Right lobe of liver (tissue), 6 donors: ENCODE measurements around the gene PAX3. TPM values are rescaled to one million over a fixed set of nuclear protein-coding genes. Genes with fewer than 3 reads are reported as not detected.

Source experiments
- ATAC-seq, 4 donors: fragments of 200-7000 bp; cut with Tn5 transposase; one replicate each; pipeline ENCODE4 v1.9.1; 2020; ENCODE audit warnings: mild to moderate bottlenecking in 4 of 4, moderate library complexity in 4 of 4
- DNase-seq, 3 donors: peaks; one replicate each; pipeline ENCODE4 v3.0.0-alpha.2; 2020
- H3K27ac ChIP-seq, 3 donors: fragments of 200-600 bp; one replicate each; pipeline ENCODE4 v1.8.0; 2022
- H3K27me3 ChIP-seq, 2 donors: fragments of 200-600 bp; one replicate each; pipeline ENCODE4 v1.8.0; 2022
- H3K36me3 ChIP-seq, 4 donors: fragments of 200-600 bp; sonication (generic) in 1 of 4; one replicate each; pipeline versions ENCODE4 v1.5.1 to v1.8.0; 2017 to 2022; ENCODE audit warnings: control low read depth in 1 of 4
- H3K4me1 ChIP-seq, 4 donors: fragments of 200-600 bp; sonication (generic) in 1 of 4; one replicate each; pipeline versions ENCODE4 v1.5.1 to v1.8.0; 2017 to 2022; ENCODE audit warnings: control low read depth in 1 of 4
- H3K4me3 ChIP-seq, 3 donors: fragments of 200-600 bp; one replicate each; pipeline ENCODE4 v1.8.0; 2022
- H3K9me3 ChIP-seq, 4 donors: fragments of 200-600 bp; sonication (generic) in 1 of 4; one replicate each; pipeline versions ENCODE4 v1.5.1 to v1.8.0; 2017 to 2022; ENCODE audit warnings: control low read depth in 1 of 4
- POLR2A ChIP-seq: fragments of 450-650 bp; IDR thresholded peaks from one replicate; pipeline ENCODE4 v1.6.1; 2017; ENCODE audit warnings: antibody characterized with exemption, mild to moderate bottlenecking
- WGBS: methylation state at CpG from one replicate; pipeline ENCODE4 v1.1.6; 2018; ENCODE audit warnings: low coverage, low lambda C conversion rate; ENCODE audit not compliant: insufficient coverage; ENCODE audit errors: missing lambda C conversion rate; 5-methylcytosine and 5-hydroxymethylcytosine counted together
- intact Hi-C, 2 donors: fragments of 100-400 bp; cut with DNase I; formaldehyde crosslinking; loops; one replicate each; pipeline versions ENCODE4 v1.11.2 to v1.14.1; 2022
- total RNA-seq, 6 experiments: library from RNA; depleted of rRNA in 2 of 6; stranded (reverse); fragments of >200 nt in 2 of 6; fragmentation: NEBNext Ultra II Directional in 3 of 6; extraction: Animal tissue kit (Norgen Biotek cat#: 25700) in 3 of 6; gene quantifications; one replicate each; pipeline versions ENCODE4 v1.1.0 to v1.2.4, GENCODE V29; 2016 to 2023
- TF ChIP-seq, protein P1 (sequence below), 4 donors: fragments of 200-600 bp in 3 of 4; fragments of 450-650 bp in 1 of 4; IDR thresholded peaks; one replicate each; pipeline versions ENCODE4 v1.5.1 to v1.8.0; 2016 to 2022; ENCODE audit warnings: antibody characterized with exemption in 4 of 4, mild to moderate bottlenecking in 2 of 4
- donor health status: DM: no; HTN: yes; CAD: no.
- donor health status: DM: no; HTN: no; CAD: no.
- donor health status: DM: no; HTN: no; CAD: no.
- donor health status: DM: no; HTN: yes; CAD: no.
- donor health status: DM: no; HTN: yes; CAD: no.

PAX3 gene
- total RNA-seq, 6 experiments from 2014 or later = not detected

DNA sequence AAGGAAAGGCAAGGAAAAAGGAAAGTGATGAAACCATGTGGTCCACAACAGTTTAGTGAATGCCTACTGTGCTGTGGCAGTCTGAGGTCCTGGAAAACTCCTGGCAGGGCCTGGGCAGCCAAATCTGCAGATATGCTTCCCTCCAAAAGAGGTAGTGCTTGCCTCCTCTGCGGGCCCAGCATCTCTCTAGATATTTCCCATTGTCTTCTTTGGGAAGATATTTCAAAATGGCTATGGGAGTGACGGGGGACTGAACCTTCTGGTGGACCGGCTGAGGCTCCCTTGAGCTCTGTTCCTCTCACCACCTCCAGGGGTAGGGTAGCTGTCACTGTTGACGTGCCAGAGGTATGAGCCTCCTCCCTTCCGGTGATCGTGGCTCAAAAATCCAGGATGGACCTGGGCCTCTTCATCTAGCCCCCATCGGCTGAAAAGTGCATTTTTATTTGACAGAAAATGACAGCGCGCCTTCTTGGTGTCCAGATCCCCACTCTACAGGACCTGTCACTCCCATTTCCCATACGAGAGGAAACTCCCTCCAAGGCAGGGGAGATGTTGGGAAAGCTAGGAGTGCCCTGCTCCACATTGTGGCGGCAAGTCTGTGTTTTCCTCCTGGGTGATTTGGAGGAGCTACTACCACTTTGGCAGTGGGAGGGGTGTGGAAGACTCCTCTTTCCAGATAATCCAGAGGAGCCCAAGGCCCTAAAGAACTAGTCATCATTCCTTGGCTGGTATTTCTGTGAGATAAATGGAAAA is 9.4 kb upstream of the PAX3 start:
- no peak for TF ChIP-seq POLR2A
- TF ChIP-seq, protein P1, sequence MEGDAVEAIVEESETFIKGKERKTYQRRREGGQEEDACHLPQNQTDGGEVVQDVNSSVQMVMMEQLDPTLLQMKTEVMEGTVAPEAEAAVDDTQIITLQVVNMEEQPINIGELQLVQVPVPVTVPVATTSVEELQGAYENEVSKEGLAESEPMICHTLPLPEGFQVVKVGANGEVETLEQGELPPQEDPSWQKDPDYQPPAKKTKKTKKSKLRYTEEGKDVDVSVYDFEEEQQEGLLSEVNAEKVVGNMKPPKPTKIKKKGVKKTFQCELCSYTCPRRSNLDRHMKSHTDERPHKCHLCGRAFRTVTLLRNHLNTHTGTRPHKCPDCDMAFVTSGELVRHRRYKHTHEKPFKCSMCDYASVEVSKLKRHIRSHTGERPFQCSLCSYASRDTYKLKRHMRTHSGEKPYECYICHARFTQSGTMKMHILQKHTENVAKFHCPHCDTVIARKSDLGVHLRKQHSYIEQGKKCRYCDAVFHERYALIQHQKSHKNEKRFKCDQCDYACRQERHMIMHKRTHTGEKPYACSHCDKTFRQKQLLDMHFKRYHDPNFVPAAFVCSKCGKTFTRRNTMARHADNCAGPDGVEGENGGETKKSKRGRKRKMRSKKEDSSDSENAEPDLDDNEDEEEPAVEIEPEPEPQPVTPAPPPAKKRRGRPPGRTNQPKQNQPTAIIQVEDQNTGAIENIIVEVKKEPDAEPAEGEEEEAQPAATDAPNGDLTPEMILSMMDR (IDR thresholded peaks at IDR 0.05) = no peak
- ATAC-seq = no peak
- no peaks in the 10 kb centered on the region for H3K9me3 ChIP-seq
- no peaks in the 10 kb centered on the region for H3K36me3 ChIP-seq
- DNase-seq = no peak
- H3K27ac ChIP-seq = no peak overlapping the region
- H3K27me3 ChIP-seq = peaks cover 18 to 66% of the 10 kb centered on the region in 2 donors
- 14% methylated on average over 5 of the region's 11 CpGs for WGBS
- H3K4me1 ChIP-seq = peaks cover 0 to 17% (median 4%) of the 10 kb centered on the region in 4 donors
- intact Hi-C loops = no loop called here
- H3K4me3 ChIP-seq = no peak overlapping the region

DNA sequence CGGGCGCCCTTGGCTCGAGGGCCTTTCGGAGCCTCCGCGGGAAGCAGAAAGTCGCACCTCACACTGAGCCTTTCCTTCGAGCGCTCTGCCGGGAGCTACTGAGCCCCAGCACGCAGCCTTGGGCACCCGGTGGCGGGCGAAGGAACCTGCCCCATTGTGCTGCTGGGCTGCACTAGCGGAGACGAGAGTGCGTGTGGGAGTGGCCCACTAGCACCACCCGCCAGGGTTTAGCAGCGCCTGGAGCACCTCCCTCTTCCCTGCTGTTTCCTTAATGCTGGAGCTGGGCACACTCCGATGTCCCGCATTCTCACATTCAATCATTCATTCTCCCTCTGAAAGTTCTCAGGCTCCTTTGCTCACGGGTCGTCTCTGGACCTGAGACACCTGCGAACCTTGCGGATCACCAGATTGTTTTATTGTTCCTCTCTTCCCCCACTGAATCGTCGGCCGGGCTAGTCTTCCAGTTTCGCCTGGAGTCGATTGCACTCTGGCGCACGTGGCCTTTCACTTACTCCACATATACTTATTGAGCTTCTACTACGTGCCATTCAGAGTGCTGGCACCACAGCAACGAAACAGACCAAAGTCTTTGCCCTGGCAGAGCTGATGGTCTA is 8.5 kb upstream of the PAX3 start:
- intact Hi-C loops = no loop called here
- H3K9me3 ChIP-seq = no peaks in the 10 kb centered on the region
- H3K27me3 ChIP-seq = peaks cover 17 to 67% of the 10 kb centered on the region in 2 donors
- no peak overlapping the region for H3K4me3 ChIP-seq
- peak in 2 of 4 donors; percentile 14 to 22 for ATAC-seq
- TF ChIP-seq, protein P1 (IDR thresholded peaks at IDR 0.05) = no peak
- no peak for TF ChIP-seq POLR2A
- no peaks in the 10 kb centered on the region for H3K36me3 ChIP-seq
- H3K27ac ChIP-seq = no peak overlapping the region
- peaks cover 0 to 17% (median 4%) of the 10 kb centered on the region in 4 donors for H3K4me1 ChIP-seq
- DNase-seq = peak in 1 of 3 donors; percentile 46
- 8% methylated on average over 18 of the region's 34 CpGs for WGBS

DNA sequence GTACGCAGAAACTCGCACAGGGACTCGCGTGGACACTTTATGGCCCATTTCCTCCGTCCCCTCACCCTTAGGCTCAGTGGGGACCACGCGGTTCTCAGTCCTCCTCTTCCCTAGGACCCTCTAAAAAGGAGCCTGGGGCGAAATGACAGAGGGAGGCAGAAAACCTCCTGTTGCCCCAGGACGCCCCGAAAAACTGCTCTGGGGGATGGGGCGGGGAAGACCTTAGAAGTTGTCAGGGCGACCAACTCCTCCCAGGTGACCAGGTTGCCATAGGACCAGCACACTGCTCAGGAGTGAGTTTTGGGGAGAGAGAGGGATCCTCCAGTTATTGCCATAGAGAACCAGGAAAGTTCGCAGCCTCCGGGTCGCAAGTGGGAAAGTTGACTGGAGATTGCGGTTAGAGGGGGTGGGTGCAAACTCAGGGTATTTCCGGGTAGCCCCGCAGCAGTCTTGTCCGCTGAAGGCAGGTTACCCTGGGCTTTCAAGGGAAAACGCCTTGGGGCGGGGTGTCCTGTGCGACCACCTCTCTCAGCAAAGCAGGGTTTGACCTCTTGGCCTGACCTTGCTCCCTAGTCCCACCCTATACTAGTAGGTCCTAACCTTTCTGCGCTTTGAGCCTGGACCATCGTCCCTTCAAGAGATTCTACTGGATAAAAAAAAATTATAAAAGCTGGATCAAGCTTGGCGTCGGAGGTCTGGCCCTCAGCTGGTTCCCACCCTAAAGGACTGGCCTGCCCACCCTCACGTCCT is 7.8 kb upstream of the PAX3 start:
- DNase-seq = no peak
- no peaks in the 10 kb centered on the region for H3K36me3 ChIP-seq
- TF ChIP-seq, protein P1 (IDR thresholded peaks at IDR 0.05) = no peak
- no peak for TF ChIP-seq POLR2A
- peaks cover 0 to 17% (median 4%) of the 10 kb centered on the region in 4 donors for H3K4me1 ChIP-seq
- H3K9me3 ChIP-seq = no peaks in the 10 kb centered on the region
- WGBS = 2% methylated on average over 15 of the region's 27 CpGs
- intact Hi-C loops = no loop called here
- H3K4me3 ChIP-seq = peak overlapping the region; percentile 36 to 51 (median 39)
- no peak for ATAC-seq
- H3K27me3 ChIP-seq = peaks cover 10 to 66% of the 10 kb centered on the region in 2 donors
- no peak overlapping the region for H3K27ac ChIP-seq

DNA sequence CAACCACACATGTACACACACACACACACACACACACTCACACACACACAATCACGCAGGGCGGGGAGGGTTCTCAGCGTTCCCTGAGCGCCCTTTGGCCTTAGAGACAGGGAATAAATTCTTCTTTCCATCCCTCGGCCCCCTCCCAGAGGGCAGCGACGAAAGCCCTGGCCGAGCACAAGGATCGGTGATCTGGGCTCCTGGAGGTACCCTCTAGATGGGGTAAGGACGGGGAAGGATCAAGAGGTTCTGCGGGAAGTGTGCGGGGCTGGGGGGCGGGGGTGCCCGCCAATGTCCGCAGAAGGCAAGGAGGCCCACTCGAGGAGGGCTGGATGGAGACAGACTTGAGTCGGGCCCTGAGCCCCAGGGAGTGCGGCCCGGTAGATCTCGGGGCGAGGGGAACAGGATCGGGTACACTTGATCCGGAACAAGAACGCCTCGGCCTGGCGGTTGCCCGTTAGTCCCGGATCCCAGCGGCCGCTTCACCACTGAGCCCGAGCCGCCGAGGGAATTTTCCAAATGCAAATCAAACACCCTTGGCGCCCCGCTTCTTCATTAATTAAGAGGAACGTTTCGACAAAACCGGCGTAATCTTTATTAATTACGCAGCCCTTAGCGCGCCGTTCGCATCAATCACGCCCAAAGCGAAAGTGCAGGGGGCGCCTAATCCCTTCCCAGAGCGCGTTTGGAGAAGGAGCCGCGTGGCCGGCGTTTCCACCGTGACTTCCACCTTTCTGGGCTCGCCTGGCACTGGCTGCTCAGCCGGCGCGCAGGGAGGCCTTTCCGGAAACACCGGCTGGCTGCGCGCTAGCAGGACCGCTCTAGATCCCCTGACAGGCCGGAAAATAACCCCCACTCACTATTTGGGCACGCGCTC is 7.0 kb upstream of the PAX3 start:
- intact Hi-C loops = no loop called here
- Histone ChIP-seq H3K4me1 (peaks cover 0 to 17% (median 4%) of the 10 kb centered on the region in 4 donors), H3K4me3 (peak overlapping the region; percentile 36 to 51 (median 39)), H3K27ac (no peak overlapping the region), H3K36me3 (no peaks in the 10 kb centered on the region), H3K27me3 (peaks cover 9 to 62% of the 10 kb centered on the region in 2 donors), H3K9me3 (no peaks in the 10 kb centered on the region)
- WGBS = 1% methylated on average over 14 of the region's 66 CpGs
- ATAC-seq (peak; percentile 8 to 54 (median 42)), DNase-seq (peak in 2 of 3 donors; percentile 42 to 58)
- no peak for TF ChIP-seq POLR2A
- TF ChIP-seq, protein P1 (IDR thresholded peaks at IDR 0.05) = no peak
